GM19397 (cell line): ENCODE results near the gene MAP4.

Source experiments
- ATAC-seq: cut with Tn5 transposase; IDR thresholded peaks from one replicate; pipeline ENCODE4 v1.9.1; 2021; ENCODE audit warnings: mild to moderate bottlenecking, moderate library complexity; ENCODE audit not compliant: unreplicated experiment

MAP4 gene

GRCh38 chr3:47976135-47976732, 40.0 kb downstream of the MAP4 start:
- ATAC-seq = no peak

- no peak for ATAC-seq
These were observed 41.2 kb downstream of the MAP4 start for GRCh38 chr3:47974974-47975470.

GRCh38 chr3:47971081-47971480, 45.1 kb downstream of the MAP4 start:
- ATAC-seq = no peak

DNA sequence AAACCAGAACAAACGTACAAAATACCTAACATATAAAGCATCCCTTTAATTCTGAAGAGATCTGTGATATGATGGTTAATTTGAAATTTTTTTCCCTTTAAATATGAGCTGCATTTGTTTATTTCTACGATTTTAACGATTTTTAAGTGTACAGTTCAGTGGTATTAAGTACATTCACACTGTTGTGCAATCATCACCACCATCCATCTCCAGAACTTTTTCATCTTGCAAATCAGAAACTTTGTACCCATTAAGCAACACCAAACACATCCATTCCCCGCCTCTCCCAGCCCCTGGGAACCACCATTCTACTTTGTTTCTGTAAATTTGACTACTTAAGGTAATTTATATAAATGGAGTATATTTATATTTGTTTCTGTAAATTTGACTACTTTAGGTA, 51.5 kb downstream of the MAP4 start:
- ATAC-seq = no peak

DNA sequence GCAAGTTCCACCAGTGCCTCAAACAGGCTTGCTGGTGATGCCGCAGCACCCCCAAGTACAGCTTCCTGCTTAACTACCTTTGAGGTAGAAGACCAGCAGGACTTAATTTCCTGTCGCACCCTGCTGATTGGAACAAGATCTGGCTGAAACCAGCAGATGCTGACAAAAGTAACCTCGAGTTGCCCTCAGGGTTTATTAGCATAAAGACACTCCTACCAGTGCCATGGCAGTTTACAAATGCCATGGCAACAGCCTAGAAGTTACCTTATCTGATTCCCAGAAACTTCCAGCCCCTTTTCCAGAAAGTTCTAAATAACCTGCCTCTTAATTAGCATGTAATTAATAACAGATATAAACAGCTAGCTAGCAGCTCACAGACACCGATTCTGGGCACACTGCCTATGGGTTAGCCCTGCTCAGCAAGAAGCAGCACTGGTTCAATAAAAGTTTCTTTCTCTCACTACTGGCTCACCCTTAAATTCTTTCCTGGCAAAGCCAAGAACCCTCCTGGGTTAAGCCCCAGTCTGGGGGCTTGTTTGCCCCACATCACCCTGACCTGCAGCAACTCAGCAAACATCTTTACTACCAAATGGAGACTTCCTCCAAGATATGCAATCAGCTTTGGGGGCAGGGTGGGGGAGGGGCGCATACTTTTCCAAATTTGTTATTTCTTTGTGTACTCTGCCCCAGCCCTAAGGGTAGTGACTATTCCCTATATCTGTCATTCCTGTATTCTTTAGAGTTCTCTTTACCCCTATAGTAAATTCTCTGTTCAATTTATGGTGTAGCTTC, 54.2 kb downstream of the MAP4 start:
- no peak for ATAC-seq

- ATAC-seq = no peak
These were observed 55.2 kb downstream of the MAP4 start for GRCh38 chr3:47961036-47961435.

DNA sequence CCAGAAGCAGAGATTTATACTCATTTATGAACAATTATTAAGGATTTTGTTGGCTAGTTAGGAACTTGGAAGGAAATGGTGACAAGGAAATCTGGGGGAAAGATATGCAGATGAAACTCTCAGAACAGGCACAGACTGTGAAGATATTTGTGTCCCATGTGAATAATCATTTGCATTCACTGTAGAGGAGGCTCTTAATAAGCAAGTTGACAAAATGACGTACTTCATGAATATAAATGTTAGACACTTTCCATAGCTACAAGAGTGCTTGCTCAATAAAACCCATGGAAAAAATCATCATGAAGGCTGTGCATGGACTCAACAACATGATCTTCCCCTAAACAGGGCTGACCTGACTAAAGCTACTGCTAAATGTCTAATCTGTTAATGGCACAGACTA, 59.7 kb downstream of the MAP4 start:
- no peak for ATAC-seq

DNA sequence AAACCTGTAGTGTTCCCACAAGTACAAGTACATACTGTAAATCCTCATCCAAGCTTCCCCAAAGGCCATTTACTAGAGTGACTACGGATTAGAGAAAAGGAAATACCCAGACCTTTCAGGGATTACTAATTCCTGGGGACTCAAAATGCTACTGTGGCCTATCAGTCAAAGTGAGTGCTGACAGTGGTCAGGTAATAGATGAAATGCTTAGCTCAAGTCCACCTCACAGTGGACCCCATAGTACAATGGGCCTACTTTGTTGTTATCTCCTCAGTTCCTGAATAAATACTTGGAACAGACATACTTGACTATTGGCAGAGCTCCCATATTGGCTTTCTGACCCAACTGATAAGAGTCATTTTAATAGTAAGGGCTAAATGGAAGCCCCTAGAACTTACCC, 61.6 kb downstream of the MAP4 start:
- ATAC-seq = no peak

- ATAC-seq = no peak
These were observed 65.6 kb downstream of the MAP4 start for GRCh38 chr3:47950453-47951169.

- no peak for ATAC-seq
These were observed 66.2 kb downstream of the MAP4 start for GRCh38 chr3:47949979-47950378.

DNA sequence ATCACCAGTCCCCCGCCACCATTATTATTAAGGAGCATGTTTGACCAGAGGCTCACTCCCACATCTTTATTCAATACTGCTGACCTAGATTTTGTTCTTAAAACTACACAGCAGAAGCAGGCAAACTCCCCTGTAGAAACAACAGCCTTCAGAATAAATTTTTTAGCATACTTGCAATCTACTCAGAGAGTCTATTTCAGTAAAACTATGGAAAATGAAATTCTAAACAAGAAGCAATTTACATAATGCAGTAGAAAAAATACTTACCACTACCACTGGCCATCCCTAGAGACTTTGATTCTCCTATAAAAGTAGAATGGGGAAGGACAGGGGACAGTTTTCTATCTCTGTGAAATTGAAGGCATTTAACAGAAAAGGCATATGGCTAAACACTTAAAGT, 76.0 kb downstream of the MAP4 start:
- ATAC-seq = no peak

DNA sequence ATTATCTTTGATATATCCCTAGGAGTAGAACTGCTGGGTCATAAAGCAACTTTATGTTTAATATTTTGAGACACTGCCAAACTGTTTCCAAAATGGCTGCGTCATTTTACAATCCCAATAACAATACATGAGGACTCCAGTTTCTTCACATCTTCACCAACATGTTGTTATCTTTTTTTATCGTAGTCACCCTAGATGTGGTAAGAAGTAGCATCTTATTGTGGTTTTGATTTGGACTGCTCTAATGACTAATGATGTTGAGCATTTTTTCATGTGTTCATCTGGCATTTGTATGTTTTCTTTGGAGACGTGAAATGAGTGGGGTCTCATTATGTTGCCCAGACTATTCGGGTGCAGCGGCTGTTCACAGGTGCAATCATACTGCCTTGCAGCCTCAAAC, 83.8 kb downstream of the MAP4 start:
- no peak for ATAC-seq

- ATAC-seq = no peak
These were observed 85.2 kb downstream of the MAP4 start for GRCh38 chr3:47930979-47931378.

DNA sequence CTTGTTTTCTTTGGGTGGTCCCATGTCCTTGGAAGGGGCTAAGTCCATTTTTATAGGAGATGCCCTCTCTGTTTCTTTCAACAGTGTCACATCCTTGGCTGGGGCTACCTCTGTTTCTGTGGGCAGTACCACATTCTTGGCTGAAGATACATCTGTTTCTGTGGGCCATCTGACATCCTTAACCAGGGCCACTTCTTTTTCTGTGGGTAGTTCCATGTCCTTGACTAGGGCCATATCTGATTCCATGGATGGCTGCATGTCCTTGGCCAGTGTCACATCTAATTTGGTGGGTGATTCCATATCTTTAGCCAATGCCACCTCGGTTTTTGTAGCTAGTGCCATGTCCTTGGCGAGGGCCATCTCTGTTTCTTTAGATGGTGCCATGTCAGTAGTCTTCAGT, 99.5 kb downstream of the MAP4 start:
- no peak for ATAC-seq

GRCh38 chr3:47916201-47916600, 100.0 kb downstream of the MAP4 start:
- ATAC-seq = no peak

DNA sequence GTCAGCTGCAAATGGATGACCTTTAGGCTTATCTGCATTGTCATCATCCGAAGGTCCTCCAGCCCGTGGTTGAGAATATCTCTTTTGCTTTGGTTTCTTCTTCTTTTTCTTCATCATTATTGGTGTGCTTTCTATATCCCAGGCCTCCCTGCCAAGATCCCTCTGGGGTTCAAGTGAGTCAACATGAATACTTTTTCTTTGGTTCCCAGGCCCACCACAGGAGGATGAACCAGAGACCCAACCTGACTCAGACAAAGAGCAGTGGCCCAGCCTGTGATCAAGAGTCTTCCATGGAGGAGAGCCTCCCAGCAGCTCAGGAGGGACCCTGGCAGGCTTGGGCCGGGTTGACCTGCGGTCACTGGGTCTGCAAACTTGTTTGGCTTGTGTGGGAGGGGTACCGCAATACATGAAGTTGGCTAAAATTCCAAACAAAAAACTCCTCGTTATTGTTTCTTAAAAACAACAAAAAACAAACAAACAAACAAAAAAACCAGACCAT, 104.2 kb downstream of the MAP4 start:
- ATAC-seq = no peak

DNA sequence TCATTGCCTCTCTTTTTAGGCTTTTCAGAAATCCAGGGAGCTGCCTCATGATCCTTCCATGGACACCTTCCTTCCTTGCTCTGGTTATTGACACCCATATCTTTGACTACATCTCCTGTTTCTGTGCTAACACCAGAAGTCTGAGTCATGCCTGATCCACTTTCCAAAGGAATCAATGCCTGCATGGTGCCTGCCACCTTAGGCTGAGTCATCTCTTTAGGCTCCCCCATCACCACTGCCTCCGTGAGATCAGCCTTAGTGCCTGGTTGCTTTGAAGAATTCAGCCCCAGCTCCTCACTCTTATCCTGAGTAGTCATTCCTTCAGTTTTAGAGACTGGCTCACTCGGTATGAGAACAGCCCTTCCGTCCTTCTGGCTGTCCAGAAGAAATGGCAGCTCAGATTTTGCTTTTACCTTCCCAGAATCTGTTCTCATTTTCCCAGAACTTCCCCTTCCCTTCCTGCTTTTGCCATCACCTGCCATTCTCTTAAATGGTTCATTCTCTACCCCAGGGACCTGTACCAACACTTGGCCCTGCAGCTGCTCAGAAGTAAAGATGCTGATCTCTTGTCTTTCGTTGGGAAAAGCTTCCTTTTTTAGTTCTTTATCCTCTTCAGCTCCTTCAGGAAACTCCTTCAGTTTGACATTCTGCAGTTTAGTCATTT, 105.3 kb downstream of the MAP4 start:
- no peak for ATAC-seq

GRCh38 chr3:47910233-47910632, 106.0 kb downstream of the MAP4 start:
- ATAC-seq = no peak

- ATAC-seq = no peak
These were observed 106.6 kb downstream of the MAP4 start for GRCh38 chr3:47909607-47910006.

DNA sequence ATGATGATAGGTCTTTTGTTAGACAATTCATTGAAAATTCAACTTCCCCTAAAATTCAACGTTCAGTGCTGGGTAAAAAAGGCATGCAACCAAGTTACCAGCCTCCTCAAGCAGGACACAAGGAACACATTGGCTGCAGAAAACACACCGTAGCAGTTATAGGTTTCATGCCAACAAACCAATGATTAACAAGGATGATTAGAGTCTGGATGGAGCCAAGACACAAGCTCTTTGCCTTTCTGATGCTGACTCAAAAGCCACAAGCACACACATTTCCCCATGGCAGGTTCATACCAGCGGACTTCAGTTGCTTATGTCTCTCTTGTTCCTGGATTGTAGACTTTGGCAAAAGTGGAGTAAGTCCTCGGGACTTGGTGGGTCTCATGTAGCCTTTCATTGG, 107.5 kb downstream of the MAP4 start:
- ATAC-seq = no peak

DNA sequence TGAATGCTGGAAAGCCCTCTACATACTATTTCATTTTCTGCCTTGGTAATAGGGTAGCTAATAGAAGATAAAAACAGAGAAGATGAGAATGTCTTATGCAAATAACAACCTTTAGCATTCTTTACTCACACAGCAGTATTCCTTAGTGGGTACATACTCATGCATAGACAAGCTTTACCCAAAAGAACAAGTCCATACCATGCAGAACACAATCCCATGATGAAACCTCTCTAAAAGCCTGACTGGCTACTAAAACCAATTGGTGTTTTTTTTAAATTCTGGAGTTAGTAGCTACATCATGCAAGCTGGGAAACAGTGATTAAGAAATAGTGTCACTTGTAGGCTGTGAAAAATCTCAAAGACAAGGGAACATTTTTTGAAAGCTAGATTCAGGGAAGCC, 108.4 kb downstream of the MAP4 start:
- ATAC-seq = no peak
